ENCODE data around the gene ASZ1.

ASZ1 gene

GRCh38 chr7:117319181-117319580, 108.1 kb downstream of the ASZ1 start:
- no peak for DNase-seq (ENCODE audit: extremely low read depth, low read depth)
- TF ChIP-seq, protein P1, sequence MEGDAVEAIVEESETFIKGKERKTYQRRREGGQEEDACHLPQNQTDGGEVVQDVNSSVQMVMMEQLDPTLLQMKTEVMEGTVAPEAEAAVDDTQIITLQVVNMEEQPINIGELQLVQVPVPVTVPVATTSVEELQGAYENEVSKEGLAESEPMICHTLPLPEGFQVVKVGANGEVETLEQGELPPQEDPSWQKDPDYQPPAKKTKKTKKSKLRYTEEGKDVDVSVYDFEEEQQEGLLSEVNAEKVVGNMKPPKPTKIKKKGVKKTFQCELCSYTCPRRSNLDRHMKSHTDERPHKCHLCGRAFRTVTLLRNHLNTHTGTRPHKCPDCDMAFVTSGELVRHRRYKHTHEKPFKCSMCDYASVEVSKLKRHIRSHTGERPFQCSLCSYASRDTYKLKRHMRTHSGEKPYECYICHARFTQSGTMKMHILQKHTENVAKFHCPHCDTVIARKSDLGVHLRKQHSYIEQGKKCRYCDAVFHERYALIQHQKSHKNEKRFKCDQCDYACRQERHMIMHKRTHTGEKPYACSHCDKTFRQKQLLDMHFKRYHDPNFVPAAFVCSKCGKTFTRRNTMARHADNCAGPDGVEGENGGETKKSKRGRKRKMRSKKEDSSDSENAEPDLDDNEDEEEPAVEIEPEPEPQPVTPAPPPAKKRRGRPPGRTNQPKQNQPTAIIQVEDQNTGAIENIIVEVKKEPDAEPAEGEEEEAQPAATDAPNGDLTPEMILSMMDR (IDR thresholded peaks at IDR 0.05; ENCODE audit: low read depth, low read length, missing control alignments) = no peak
- H3K4me3 ChIP-seq (replicated peaks; ENCODE audit: low read depth, low read length) = no peak overlapping the region

DNA sequence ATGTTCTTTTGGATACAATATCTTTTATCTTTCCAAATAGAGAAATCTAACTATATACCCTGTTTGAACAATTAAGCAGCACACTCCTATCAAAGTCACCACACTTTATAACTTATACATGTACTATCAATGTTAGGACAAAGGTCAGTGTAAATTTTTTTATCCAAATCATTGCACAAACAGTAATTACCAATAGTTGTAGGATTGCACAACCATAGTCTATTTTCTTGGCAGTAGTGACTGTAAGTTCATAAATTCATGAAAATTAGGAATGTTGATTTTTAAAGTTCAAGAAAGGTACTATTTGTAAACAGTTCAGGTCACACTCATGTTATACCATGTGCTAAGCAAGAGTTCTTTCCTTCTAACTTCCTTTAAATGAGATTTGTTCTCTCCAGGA, 113.7 kb downstream of the ASZ1 start:
- no peak for DNase-seq (ENCODE audit: extremely low read depth, low read depth)
- no peak overlapping the region for H3K4me3 ChIP-seq (replicated peaks; ENCODE audit: low read depth, low read length)
- TF ChIP-seq, protein P1 (IDR thresholded peaks at IDR 0.05; ENCODE audit: low read depth, low read length, missing control alignments) = no peak
